GM18909 (cell line): ENCODE data around the gene PXDN.

Experiments used
- ATAC-seq: cut with Tn5 transposase; IDR thresholded peaks from one replicate; pipeline ENCODE4 v1.9.1; 2021; ENCODE audit warnings: mild to moderate bottlenecking; ENCODE audit not compliant: unreplicated experiment, poor library complexity

PXDN gene

GRCh38 chr2:1756456-1756855 lies 12.1 kb upstream of the PXDN start:
- no peak for ATAC-seq

- no peak for ATAC-seq
Measured at GRCh38 chr2:1755436-1756191, 11.3 kb upstream of the PXDN start.

- ATAC-seq: no peak
Measured at GRCh38 chr2:1754461-1755170, 10.3 kb upstream of the PXDN start.

DNA sequence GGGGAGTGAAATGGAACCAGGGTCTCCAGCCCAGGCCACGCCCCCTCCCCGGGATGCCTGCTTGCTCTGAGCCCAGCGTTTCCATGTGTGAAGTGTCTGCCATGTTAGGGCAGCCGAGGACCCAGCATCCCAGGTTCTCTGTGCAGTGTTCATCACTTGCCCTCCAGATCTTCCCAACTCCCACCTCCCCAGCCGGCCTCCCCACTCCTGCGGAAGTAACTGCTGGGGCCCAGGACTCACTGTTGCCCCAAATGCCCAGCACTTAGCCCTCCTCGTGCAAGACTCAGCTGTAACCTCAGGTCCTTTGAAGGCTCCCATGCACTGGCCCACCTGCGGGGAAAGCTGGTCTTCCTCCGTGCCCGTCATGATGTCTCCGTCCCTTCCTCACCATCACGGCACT lies 9.7 kb upstream of the PXDN start:
- no peak for ATAC-seq

GRCh38 chr2:1752751-1753150 lies 8.4 kb upstream of the PXDN start:
- no peak for ATAC-seq

- ATAC-seq: no peak
Measured at GRCh38 chr2:1751767-1752725, 7.7 kb upstream of the PXDN start.

- peak; percentile 77 for ATAC-seq
Measured at GRCh38 chr2:1750933-1751766, 6.8 kb upstream of the PXDN start.

DNA sequence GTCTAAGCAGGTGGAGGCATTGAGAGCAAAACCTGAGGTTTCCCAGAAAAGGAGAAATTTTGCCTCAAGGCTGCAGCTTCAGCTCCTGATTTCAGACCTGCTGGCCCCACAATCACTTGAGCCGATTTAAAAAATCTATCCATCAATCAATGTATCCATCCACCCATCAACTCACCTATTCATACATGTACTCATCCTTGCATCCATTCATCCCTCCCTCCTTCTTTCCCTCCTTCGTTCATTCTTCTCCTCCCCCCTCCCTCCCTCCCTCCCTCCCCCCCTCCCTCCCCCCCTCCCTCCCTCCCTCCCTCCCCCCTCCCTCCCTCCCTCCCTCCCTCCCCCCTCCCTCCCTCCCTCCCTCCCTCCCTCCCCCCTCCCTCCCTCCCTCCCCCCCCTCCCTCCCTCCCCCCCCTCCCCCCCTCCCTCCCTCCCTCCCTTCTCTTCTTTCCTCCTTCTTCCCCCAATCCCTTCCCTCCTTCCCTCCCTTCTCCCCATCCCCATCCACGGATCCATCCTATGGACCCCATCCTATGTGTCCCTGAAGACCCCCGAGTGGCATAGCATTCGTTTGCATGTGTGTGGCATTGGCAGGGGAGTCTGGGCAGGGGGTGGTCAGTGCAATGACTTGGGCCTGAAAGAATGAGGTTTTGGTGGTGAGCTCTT lies 6.1 kb upstream of the PXDN start:
- ATAC-seq: no peak

- ATAC-seq: no peak
Measured at GRCh38 chr2:1749489-1750119, 5.3 kb upstream of the PXDN start.

DNA sequence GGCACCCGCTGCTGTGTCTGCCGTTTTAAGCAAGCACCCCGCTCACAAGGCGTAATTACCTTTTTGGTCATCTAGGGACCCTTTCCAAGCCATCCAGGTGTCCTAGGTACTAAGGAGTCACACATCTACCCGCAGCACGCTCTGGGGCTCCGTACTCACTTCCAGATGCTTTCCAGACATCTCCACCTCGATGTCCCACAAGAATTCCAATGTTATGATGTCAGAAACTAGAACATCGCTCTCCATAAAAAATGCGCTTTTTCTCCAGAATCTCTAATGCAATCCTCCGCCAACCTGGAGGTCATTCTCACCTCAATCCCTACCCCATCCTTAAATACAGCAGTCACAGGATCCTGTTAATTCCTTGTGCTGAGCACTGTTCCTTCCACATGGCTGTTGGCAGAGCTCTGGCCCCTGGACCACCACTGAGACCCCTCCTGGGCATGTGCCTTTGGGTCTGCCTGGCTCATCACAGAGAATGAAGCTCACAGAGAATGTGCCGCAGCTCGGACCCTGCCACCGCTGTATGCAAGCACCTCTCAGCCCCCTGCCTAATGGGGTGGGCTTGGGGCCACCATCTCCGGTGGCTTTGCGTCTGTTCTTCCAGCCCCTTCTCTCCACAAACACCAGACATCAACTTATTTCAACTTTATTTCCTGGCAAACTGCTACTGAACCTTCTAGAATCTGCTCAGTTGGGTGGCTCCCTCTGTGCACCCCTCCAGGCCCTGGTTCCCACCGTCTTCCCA lies 4.6 kb upstream of the PXDN start:
- no peak for ATAC-seq

DNA sequence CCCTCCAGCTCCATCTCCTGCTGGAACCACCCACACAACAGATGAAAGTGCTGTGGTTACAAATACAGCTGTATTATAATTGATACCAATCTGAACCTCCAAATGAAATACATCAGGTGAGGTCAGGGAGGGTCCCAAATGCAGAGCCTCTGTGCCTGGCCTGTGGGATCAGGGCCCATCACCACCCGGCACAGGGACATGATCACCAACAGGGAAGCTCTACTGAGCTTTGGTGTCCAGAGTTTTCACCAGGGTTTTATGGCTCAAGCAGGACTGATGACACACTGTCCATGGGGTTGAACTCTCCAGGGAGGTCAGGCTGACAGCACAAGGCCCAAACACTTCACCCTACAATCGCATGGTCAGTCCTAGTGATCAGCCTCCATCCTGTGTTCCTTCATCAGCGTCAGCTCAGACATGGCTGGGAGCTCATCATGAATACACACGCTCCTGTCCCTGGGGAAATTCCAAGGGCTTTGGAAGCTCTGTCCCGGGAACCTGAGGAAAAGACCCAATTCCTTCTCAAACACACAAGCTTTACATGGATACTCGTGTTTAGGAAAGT lies 3.9 kb upstream of the PXDN start:
- no peak for ATAC-seq

- ATAC-seq: no peak
Measured at GRCh38 chr2:1747065-1747941, 3.0 kb upstream of the PXDN start.

DNA sequence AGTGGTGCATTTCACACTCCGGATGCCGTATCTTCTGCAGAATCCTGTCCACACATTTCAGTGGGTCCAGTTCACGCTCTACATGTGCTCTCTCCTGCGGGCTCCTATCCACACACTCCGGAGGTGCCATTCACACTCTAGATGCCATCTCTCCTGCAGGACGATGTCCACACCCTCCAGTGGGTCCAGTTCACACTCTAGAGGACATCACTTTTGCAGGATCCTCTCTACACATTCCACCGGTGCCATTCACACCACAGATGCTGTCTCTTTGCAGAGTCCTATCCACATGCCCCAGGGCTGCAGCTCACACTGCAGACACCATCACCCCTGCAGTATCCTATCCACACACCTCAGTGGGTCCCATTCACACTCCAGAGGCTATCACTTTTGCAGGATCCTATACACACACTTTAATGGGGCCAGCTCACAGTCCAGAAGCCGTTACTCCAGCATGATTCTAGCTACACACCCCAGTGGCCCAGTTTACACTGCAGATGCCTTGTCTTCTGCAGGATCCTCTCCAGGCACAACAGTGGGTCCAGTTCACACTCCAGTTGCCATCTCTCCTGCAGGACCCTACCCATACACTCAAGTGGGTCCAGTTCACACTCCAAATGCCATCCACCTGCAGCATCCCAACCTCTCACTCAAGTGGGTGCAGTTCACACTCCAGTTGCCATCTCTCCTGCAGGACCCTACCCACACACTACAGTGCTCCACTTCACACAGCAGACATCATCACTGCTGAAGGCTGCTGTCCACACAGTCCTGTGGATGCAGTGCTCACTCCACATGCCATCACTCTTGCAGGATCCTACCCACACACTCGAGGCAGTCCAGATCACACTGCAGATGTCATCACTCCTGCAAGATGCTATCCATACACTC lies 2.1 kb upstream of the PXDN start:
- no peak for ATAC-seq

DNA sequence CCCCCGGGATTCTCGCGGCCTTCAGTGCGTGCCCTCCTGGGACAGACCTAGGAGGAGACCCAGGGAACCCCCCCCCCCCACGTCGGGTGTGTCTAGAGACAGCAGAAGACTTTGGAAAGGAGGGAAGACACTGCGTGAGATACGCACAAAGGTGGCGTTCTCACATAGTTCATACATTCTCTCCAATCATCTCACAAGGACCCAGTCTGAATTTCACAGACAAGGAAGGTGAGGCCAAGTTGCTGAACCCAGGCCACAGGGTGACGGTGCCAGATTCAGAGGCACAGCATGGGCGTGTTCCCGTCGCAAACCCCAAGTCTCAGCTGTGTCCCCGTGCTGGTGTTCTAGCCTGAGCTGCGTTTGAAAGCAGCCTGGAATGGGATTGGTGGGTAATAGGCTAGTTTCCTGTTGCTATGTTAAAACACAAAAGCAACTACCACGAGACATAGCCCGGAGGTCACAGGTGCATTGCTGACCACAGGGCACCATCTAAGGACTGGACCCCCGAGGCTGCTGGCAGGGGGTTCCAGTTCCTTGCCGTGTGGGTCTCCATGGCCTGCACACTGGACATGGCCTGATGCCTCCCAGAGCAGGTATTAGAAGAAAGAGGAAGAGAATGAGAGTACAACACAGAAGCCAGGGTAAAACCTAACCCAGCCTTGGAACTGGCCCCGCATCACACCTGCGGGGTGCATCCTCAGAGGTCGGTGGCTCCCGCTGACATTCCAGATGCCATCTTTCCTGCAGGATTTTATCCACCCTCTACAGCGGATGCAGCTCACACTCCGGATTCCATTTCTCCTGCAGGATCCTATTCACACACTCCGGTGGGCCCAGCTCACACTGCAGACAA lies 1.1 kb upstream of the PXDN start:
- ATAC-seq: no peak

- peak; percentile 32 for ATAC-seq
Measured at GRCh38 chr2:1744151-1744445, 217 bp downstream of the PXDN start.
